H1 (cell line): Measurements from ENCODE around the gene RGS9.

Experiments used
- ASH2L ChIP-seq: fragments of 200-600, 300-600 bp; sonication (generic); IDR thresholded peaks from one replicate; pipeline ENCODE4 v1.7.1; 2017; ENCODE audit warnings: low read length
- CEBPB ChIP-seq: IDR thresholded peaks from 2 replicates; pipeline ENCODE4 v1.6.1; 2012; ENCODE audit warnings: low read depth, low read length
- CTCF ChIP-seq, 3 experiments: IDR thresholded peaks; 1 replicate in 2 of 3; 2 replicates in 1 of 3; pipeline versions ENCODE4 v1.5.1 to v1.6.1; 2011; ENCODE audit warnings: low read length in 3 of 3, mild to moderate bottlenecking in 3 of 3, inconsistent platforms in 2 of 3, low read depth in 1 of 3, moderate library complexity in 1 of 3; ENCODE audit not compliant: insufficient read depth in 1 of 3; ENCODE audit errors: control extremely low read depth in 1 of 3
- EGR1 ChIP-seq: IDR thresholded peaks from 2 replicates; pipeline ENCODE4 v1.6.1; 2011; ENCODE audit warnings: low read depth, low read length, borderline replicate concordance
- GABPA ChIP-seq: IDR thresholded peaks from 2 replicates; pipeline ENCODE4 v1.6.1; 2011; ENCODE audit warnings: mild to moderate bottlenecking, low read length, moderate library complexity, borderline replicate concordance; ENCODE audit not compliant: insufficient read depth
- POLR2A ChIP-seq, 2 experiments: IDR thresholded peaks; 1 replicate in 1 of 2; 2 replicates in 1 of 2; pipeline ENCODE4 v1.6.1; 2011; ENCODE audit warnings: low read depth in 2 of 2, low read length in 2 of 2, mild to moderate bottlenecking in 2 of 2; ENCODE audit errors: control extremely low read depth in 1 of 2
- POU5F1 ChIP-seq: IDR thresholded peaks from 2 replicates; pipeline ENCODE4 v1.6.1; 2011; ENCODE audit warnings: low read depth, mild to moderate bottlenecking, low read length, moderate library complexity
- SIN3A ChIP-seq, 2 experiments: IDR thresholded peaks in 1 of 2; conservative IDR thresholded peaks in 1 of 2; 2 replicates each; pipeline ENCODE4 v1.6.1; 2011 to 2012; ENCODE audit warnings: low read length in 2 of 2, improper control_type of control experiment in 1 of 2, low read depth in 1 of 2, mild to moderate bottlenecking in 1 of 2
- SP1 ChIP-seq: IDR thresholded peaks from 2 replicates; pipeline ENCODE4 v1.6.1; 2011; ENCODE audit warnings: low read depth, low read length
- SP2 ChIP-seq: IDR thresholded peaks from 2 replicates; pipeline ENCODE4 v1.6.1; 2012; ENCODE audit warnings: mild to moderate bottlenecking, low read length, inconsistent platforms
- USF2 ChIP-seq: IDR thresholded peaks from 2 replicates; pipeline ENCODE4 v1.6.1; 2011; ENCODE audit warnings: low read length, improper control_type of control experiment

GRCh38 chr17:65108152-65108551, 29.0 kb upstream of the RGS9 start:
- no peak for TF ChIP-seq ASH2L
- no peak for TF ChIP-seq CTCF (IDR thresholded peaks at IDR 0.05; ENCODE audit: control extremely low read depth in 1 of 3, insufficient read depth in 1 of 3, low read depth in 1 of 3, low read length in 3 of 3)
- TF ChIP-seq SP1: no peak
- no peak for TF ChIP-seq SP2
- TF ChIP-seq CEBPB: no peak
- TF ChIP-seq EGR1: no peak
- no peak for TF ChIP-seq SIN3A (conservative IDR thresholded peaks at IDR 0.05 in 1 of 2, IDR thresholded peaks at IDR 0.05 in 1 of 2; ENCODE audit: low read depth in 1 of 2, low read length in 2 of 2)
- TF ChIP-seq GABPA: no peak
- no peak for TF ChIP-seq POU5F1
- TF ChIP-seq USF2: no peak
- TF ChIP-seq POLR2A (IDR thresholded peaks at IDR 0.05; ENCODE audit: control extremely low read depth in 1 of 2, low read depth in 2 of 2, low read length in 2 of 2): no peak
